ENCODE results near the gene LAPTM4A. TPM values are rescaled to one million over a fixed set of nuclear protein-coding genes. Genes with fewer than 3 reads are reported as not detected.

Gene LAPTM4A
- total RNA-seq, 4 donors from 2014 or later = 88.8 to 159 (median 128) TPM

DNA sequence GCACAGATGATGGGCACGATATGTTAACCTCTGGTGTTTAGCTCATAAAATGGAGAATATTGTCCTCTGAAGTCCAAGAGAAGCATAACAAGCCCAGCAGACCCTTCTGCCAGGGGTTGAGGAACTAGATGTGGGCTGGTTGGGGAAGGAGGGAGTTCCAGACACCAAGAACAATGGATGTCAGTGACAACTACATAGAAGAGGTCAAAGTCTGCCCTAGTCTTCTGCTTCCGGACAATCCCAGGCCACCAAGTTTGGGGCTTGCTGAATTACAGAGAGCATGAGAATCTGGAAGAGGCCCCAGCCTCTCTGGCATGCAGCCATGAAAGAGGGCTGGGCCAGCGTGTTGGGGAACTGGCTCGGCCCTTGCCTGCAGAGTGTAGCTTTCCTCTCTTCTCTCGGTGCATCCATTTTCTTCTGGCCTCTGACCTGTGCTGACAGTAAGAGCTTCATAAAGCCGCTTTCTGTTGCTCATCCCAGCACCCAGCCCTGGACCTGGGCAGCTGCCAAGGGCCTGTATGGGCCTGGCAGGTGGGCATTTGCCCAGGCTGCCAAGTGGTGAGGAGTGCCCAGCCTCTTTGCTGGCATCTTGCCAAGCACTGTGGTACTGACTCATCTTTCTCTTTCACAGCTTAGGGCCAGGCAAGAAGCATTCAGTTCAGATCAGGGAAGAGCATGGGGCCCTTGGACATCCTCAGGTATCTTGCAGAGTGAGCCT lies 14.6 kb upstream of the LAPTM4A start:
- WGBS = 24% methylated on average over 6 of the region's 6 CpGs
- TF ChIP-seq POLR2AphosphoS5 (IDR thresholded peaks at IDR 0.05) = no peak
- no peak for TF ChIP-seq POLR2A (IDR thresholded peaks at IDR 0.05)
- TF ChIP-seq CTCF (IDR thresholded peaks at IDR 0.05) = no peak
- TF ChIP-seq EP300 (IDR thresholded peaks at IDR 0.05) = no peak
- H3K27ac ChIP-seq = no peak overlapping the region
- peaks cover 39% of the 10 kb centered on the region for H3K4me1 ChIP-seq
- no peaks in the 10 kb centered on the region for H3K9me3 ChIP-seq
- no peak overlapping the region for H3K4me3 ChIP-seq
- no peak for DNase-seq (ENCODE audit: low spot score in 2 of 2)
- no peaks in the 10 kb centered on the region for H3K36me3 ChIP-seq
- H3K27me3 ChIP-seq = no peaks in the 10 kb centered on the region

DNA sequence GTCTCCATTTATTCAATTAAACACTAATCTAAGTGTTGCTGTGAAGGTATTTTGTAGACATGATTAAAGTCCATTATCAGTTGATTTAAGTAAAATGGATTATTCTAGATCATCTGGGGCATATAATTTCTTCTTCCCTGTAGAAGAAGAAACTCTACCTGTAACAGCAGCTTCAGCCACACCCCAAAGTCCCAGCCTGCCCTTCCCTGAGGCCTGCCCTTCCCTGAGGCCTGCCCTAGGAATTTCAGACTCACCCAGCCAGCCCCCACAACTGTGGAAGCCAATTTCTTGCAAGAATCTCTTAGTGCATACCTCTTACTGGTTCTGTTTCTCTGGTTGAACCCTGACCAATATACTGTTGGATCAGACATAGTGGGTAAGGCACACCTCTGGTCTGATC lies 13.4 kb upstream of the LAPTM4A start:
- Histone ChIP-seq H3K4me3 (no peak overlapping the region), H3K36me3 (no peaks in the 10 kb centered on the region), H3K4me1 (peaks cover 37% of the 10 kb centered on the region), H3K27ac (no peak overlapping the region), H3K27me3 (no peaks in the 10 kb centered on the region), H3K9me3 (no peaks in the 10 kb centered on the region)
- no peak for DNase-seq (ENCODE audit: low spot score in 2 of 2)
- TF ChIP-seq POLR2A (IDR thresholded peaks at IDR 0.05) = no peak
- no peak for TF ChIP-seq EP300 (IDR thresholded peaks at IDR 0.05)
- TF ChIP-seq POLR2AphosphoS5 (IDR thresholded peaks at IDR 0.05) = no peak
- no peak for TF ChIP-seq CTCF (IDR thresholded peaks at IDR 0.05)

GRCh38 chr2:20064421-20064820 lies 13.0 kb upstream of the LAPTM4A start:
- no peak overlapping the region for H3K4me3 ChIP-seq
- WGBS = 81% methylated on average over 3 of the region's 3 CpGs
- H3K4me1 ChIP-seq = peaks cover 37% of the 10 kb centered on the region
- no peaks in the 10 kb centered on the region for H3K9me3 ChIP-seq
- no peaks in the 10 kb centered on the region for H3K36me3 ChIP-seq
- no peak overlapping the region for H3K27ac ChIP-seq
- DNase-seq (ENCODE audit: low spot score in 2 of 2) = no peak
- TF ChIP-seq POLR2A (IDR thresholded peaks at IDR 0.05) (no peak), POLR2AphosphoS5 (IDR thresholded peaks at IDR 0.05) (no peak), EP300 (IDR thresholded peaks at IDR 0.05) (no peak), CTCF (IDR thresholded peaks at IDR 0.05) (no peak)
- no peaks in the 10 kb centered on the region for H3K27me3 ChIP-seq

GRCh38 chr2:20062615-20063545 lies 11.5 kb upstream of the LAPTM4A start:
- H3K4me1 ChIP-seq = peaks cover 30% of the 10 kb centered on the region
- WGBS = 67% methylated on average over 11 of the region's 11 CpGs
- no peaks in the 10 kb centered on the region for H3K36me3 ChIP-seq
- DNase-seq (ENCODE audit: low spot score in 2 of 2) = no peak
- H3K4me3 ChIP-seq = no peak overlapping the region
- no peaks in the 10 kb centered on the region for H3K27me3 ChIP-seq
- no peak overlapping the region for H3K27ac ChIP-seq
- TF ChIP-seq CTCF (IDR thresholded peaks at IDR 0.05) (no peak), POLR2A (IDR thresholded peaks at IDR 0.05) (no peak), POLR2AphosphoS5 (IDR thresholded peaks at IDR 0.05) (no peak), EP300 (IDR thresholded peaks at IDR 0.05) (no peak)
- no peaks in the 10 kb centered on the region for H3K9me3 ChIP-seq

DNA sequence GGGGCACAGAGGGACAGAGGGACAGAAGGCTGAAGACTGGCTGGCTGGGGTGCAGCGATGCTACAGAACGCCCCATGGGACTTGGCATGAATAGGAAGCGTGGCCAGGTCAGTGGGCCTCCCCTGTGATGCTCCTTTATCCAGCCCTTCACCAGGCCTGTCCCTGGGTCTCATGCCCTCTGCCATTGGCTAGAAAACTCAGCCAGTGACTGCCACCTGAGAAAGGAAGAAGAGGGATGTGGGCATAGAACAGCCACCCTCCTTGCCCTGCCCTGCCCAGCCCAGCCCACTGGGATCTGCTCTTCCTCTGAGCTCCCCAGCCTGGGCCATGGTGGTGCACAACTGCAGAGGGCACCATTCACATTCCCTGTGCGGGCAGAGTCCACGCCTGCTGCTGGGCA lies 10.5 kb upstream of the LAPTM4A start:
- H3K27me3 ChIP-seq = no peaks in the 10 kb centered on the region
- no peak for DNase-seq (ENCODE audit: low spot score in 2 of 2)
- WGBS = 94% methylated on average over 4 of the region's 5 CpGs

More for the DNA sequence above, 10.5 kb upstream of the LAPTM4A start:
- TF ChIP-seq EP300 (IDR thresholded peaks at IDR 0.05) (no peak), POLR2A (IDR thresholded peaks at IDR 0.05) (no peak), POLR2AphosphoS5 (IDR thresholded peaks at IDR 0.05) (no peak), CTCF (IDR thresholded peaks at IDR 0.05) (no peak)
- Histone ChIP-seq H3K4me1 (peaks cover 26% of the 10 kb centered on the region), H3K36me3 (no peaks in the 10 kb centered on the region), H3K9me3 (no peaks in the 10 kb centered on the region), H3K4me3 (no peak overlapping the region), H3K27ac (no peak overlapping the region)
